GM12872 (cell line): Measurements from ENCODE around the gene KDELR1.
A peak's percentile ranks its signal among the peaks of the same experiment; 100 is the strongest.

ENCODE experiments used
- TF ChIP-seq, protein P1 (sequence below): IDR thresholded peaks from 3 replicates; pipeline ENCODE4 v1.5.1; 2011; ENCODE audit warnings: low read depth, mild to moderate bottlenecking, low read length, moderate library complexity; ENCODE audit not compliant: insufficient read depth

The KDELR1 gene

GRCh38 chr19:48418317-48419064 is 27.1 kb upstream of the KDELR1 start:
- TF ChIP-seq, protein P1, sequence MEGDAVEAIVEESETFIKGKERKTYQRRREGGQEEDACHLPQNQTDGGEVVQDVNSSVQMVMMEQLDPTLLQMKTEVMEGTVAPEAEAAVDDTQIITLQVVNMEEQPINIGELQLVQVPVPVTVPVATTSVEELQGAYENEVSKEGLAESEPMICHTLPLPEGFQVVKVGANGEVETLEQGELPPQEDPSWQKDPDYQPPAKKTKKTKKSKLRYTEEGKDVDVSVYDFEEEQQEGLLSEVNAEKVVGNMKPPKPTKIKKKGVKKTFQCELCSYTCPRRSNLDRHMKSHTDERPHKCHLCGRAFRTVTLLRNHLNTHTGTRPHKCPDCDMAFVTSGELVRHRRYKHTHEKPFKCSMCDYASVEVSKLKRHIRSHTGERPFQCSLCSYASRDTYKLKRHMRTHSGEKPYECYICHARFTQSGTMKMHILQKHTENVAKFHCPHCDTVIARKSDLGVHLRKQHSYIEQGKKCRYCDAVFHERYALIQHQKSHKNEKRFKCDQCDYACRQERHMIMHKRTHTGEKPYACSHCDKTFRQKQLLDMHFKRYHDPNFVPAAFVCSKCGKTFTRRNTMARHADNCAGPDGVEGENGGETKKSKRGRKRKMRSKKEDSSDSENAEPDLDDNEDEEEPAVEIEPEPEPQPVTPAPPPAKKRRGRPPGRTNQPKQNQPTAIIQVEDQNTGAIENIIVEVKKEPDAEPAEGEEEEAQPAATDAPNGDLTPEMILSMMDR = peak; percentile 33; the same call in 1 of the 3 replicates

DNA sequence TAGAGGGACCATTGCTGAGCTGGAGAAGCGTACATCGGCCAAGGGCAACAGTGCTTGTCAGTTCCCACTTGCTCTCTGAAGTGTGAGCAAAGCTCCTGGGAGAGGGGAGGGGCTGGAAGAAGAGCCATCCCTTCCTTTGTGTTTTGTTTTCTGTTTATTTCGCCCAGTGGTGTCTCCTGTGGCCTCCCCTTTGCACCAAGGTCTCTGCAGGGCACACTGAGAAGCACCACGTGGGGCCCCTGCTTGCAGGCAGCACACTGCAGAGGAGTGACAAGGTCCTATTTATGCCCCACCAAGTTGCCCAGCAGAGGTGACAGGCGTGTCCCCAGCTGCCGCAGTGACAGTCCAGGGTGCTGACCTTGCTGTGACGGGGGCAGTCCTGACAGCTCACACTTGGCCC is 26.1 kb upstream of the KDELR1 start:
- TF ChIP-seq, protein P1 = no peak

DNA sequence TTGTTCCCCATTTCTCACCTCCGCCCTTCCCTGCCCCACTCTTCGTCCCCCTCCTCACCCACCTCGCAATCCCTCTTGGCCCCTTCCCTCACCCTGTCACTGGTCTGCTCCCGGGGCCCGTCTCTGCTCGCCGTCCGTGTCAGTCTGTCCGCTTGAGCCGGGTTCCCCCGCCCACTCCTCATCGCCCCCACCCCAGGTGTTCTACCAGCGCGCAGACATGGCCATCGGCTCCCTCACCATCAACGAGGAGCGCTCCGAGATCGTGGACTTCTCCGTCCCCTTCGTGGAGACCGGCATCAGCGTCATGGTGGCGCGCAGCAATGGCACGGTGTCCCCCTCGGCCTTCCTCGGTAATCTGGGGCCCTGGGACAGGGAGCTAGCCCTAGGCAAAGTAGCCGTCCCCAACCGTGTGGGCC is 24.5 kb upstream of the KDELR1 start:
- TF ChIP-seq, protein P1 = no peak

- TF ChIP-seq, protein P1 = no peak
Observed at GRCh38 chr19:48415395-48415794, 24.0 kb upstream of the KDELR1 start.

GRCh38 chr19:48413879-48414587 is 22.7 kb upstream of the KDELR1 start:
- TF ChIP-seq, protein P1 = no peak

GRCh38 chr19:48405850-48406249 is 14.5 kb upstream of the KDELR1 start:
- TF ChIP-seq, protein P1 = no peak

- TF ChIP-seq, protein P1 = no peak
Observed at GRCh38 chr19:48405010-48405659, 13.8 kb upstream of the KDELR1 start.
